SH-SY5Y (cell line): ENCODE data around the gene CELSR1.

ENCODE experiments used
- GATA2 ChIP-seq: IDR thresholded peaks from 2 replicates; pipeline ENCODE4 v1.6.1; 2011; ENCODE audit warnings: mild to moderate bottlenecking, low read depth, low read length
- GATA3 ChIP-seq: IDR thresholded peaks from 2 replicates; pipeline ENCODE4 v1.6.1; 2011; ENCODE audit warnings: low read depth, mild to moderate bottlenecking, low read length, moderate library complexity

The CELSR1 gene

GRCh38 chr22:46388647-46389046 is 148.8 kb downstream of the CELSR1 start:
- no peak for TF ChIP-seq GATA2
- no peak for TF ChIP-seq GATA3

- TF ChIP-seq GATA3 = no peak
- no peak for TF ChIP-seq GATA2
These were observed 149.7 kb downstream of the CELSR1 start for GRCh38 chr22:46387748-46388147.

DNA sequence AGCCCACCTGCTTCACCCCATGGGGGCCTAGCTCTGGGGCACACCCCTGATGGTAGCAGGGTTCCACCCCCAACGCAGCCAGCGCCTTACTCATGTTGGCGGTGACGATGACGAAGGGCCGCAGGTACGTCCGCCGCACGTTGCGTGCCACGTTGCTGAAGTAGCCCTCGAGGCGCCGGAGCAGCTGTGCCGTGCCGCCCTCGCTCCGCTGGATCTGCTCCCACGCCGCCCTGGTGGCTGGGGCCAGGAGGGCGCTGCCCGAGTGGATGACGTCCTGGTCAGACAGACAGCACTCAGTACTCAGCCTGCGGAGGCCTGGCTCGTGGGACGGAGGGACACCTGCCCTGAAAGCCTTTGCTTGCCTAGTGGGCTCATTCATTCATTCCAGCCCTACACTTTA is 151.1 kb downstream of the CELSR1 start:
- TF ChIP-seq GATA3 = no peak

GRCh38 chr22:46382524-46382923 is 154.9 kb downstream of the CELSR1 start:
- TF ChIP-seq GATA2 (no peak), GATA3 (no peak)

DNA sequence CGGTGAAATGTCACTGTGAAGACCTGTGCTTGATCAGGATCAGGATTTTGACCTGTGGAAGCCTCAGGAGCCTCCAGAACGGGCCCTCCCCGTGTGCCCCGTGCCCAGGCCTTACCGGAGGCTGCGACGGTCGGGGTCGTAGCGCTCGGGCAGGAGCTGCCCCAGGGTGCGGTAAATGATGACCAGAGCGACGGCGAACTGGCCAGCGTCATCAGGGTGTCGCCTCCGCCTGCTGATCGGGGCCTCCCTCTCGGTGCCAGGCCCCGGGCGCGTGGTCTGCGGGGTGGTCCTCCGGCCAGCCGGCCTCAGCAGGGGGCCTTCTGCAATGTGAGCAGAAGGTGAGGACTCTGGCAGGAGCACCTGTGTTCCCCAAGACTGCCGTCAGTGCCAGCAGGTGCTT is 155.7 kb downstream of the CELSR1 start:
- TF ChIP-seq GATA3 (no peak), GATA2 (no peak)

DNA sequence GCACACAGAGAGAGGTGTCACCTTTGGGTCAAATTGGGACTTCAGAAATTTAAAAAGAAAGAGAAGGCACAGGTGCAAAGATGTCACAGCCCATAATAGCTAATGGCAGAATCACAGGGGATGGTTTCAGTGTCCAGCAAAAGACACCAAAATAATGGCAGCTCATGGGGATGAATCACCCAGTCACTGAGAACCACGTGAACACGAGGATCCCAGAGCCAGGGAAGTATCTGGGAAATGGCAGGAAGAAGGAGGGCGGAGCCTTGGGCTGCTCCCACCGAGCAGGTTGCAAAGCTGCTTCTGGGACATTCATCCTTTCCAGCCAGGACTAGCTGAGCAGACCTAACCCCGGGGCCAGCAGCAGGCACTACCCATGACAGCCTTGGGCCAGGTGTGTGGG is 156.3 kb downstream of the CELSR1 start:
- TF ChIP-seq GATA3 (no peak), GATA2 (no peak)

- TF ChIP-seq GATA3 (no peak), GATA2 (no peak)
These were observed 156.8 kb downstream of the CELSR1 start for GRCh38 chr22:46380581-46380980.

DNA sequence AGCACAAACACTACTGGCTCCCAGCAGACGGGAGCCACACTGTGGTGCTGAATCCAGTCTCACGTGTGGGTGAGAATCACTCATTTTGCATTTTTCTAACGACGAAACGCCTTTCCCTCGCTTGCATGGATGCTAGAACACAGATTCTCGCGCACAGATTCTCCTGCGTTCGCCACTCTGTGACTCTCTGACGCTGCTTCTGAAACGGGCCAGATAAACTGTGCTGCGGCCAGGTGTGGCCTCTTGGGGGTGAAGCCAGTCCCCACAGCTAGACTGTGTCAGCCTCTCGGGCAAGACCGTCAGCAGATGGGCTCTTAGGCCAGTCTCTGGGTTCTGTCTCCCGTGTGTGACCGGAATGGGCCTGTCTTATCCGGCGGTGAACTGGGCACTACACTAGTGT is 157.4 kb downstream of the CELSR1 start:
- no peak for TF ChIP-seq GATA2
- no peak for TF ChIP-seq GATA3

DNA sequence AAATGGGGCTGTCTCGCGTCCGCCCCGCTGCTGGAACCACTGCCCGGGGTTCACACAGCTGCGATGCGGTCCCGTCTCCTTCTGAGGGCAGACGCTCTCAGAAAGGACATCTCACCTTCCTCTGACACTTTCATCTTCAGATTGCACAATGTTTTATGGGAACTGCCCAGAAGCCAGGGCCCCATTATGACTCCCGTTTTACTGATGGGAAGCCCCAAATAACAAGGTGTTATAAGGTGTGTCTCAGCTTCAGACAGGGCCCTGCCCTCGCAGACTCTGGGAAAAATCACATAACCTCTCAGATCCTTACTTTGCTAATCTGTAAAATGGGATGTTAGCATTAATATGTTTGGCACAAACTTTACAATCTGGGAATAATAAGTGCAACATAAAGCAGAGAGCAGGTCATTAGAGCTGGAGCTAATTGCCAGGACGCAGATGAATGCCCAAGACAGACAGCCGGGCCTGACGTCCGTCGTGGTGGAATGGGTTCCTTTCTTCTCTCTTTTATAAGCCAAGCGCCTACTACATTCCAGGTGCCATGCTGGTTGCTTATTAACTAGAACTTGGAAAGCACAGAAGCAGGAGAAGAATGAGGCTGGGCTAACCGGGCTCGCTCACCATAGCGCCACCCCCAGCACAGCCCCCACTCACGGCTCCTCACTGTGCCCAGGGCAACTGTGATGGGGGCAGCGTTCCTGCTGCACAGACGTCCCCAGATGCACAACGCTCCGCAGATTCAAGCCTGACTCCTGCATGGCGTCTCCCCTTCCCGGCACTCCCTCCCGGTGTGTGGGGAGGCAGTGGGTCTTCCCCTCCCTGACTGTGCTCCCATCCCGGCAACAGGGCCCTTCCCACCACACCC is 158.1 kb downstream of the CELSR1 start:
- TF ChIP-seq GATA2 (no peak), GATA3 (no peak)

DNA sequence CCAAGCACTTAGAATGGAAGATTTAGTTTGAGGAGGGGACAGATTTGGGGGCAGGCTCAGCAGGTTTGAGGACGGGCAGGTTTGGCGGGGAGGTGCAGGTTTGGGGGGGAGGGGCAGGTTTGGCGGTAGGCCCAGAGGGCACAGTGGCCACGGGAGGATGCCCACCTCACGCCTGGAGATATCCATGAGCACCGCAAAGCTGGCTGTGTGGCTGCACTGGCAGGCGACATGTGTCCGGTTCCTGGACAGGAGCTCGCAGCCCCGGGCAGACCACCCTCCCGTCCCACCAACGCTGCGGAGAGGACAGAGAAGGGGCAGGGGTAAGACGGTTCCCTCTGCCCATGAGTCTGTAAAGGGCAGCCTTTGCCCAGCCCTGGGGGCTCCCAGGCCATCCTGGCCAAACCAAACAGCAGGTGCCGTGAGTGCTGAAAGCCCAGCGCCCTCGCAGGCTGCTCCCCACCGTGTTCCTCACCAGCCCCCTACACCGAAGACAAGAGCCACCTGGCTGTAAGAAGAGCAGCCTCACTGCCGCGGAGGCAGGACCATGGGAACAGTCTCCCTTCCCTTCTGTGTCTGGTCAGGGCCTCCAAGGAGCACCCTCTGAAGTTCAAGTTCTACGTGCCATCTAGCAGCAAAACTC is 158.9 kb downstream of the CELSR1 start:
- TF ChIP-seq GATA2 (no peak), GATA3 (no peak)

- TF ChIP-seq GATA2 (no peak), GATA3 (no peak)
These were observed 159.6 kb downstream of the CELSR1 start for GRCh38 chr22:46377525-46378425.

DNA sequence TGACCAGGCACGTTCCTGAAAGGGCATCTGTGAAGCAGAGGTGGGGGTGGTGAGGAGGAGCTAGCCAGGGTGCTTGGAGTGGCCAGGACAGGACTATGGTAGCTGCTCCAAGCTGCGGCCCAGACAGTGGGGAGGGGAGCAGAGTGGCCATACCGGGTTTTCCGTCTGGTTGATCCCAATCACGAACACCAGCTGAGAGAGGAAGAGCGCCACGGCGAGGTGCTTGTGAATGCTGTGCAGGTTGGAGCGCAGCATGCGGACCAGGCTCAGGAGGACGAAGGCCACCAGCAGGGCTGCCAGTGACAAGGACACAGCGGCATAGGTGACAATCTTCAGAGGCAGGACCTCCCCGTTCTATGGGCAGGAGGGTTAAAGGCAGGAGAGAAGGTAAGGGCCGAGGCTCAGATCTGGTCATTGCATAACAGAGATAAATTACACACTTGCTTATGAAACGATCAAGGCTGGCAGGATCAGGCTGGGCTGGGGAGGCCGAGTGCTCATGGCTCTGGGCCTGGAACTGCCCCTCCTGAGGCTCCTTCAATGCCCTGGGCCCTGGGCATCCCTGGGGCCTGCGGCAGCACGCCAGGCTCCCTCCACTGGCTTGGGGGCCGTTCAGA is 160.4 kb downstream of the CELSR1 start:
- TF ChIP-seq GATA3 = no peak
- no peak for TF ChIP-seq GATA2

- no peak for TF ChIP-seq GATA2
- no peak for TF ChIP-seq GATA3
These were observed 161.3 kb downstream of the CELSR1 start for GRCh38 chr22:46376111-46376510.

DNA sequence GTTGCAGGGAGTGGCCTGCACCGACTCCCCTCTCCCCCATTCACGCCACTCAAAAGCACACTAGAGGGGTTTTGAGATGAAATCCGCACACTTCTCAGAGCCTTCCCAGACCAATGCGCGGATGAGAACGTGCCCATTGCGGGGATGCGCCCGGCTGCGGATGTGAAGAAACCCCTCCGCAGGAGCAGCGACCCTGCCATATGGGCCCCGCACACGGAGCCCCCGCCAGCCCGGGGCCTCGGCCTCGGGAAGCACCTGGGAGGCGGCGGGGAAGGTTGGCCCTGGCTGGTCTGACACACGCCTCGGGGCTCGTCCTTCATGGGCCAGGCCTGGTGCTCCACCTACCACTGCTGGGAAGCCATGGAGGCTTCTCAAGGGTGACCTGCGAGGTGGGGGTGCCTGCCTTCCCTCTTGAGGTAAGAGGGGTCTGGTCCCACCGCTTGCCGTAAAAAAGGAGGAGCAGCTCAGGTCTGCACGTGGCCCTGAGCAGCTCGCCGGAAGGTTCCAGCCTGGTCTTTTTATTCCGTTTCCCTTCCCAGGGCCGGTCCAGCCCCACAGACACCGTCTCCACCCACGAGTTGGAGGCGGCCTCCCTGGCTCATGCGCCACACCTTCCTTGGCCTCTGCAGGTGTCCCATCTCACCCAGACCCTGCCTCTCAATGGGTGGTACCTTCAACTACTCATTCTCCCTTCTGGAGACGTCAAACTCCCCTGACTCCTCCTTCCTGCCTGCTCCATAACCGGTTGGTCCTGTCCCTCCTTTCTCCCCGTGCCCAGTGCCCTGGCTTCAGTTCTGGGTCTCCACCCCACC is 162.6 kb downstream of the CELSR1 start:
- no peak for TF ChIP-seq GATA2
